Astrocyte (in vitro differentiated cells and primary cell): ENCODE data around the gene ITPKB. TPM values are rescaled to one million over a fixed set of nuclear protein-coding genes. Genes with fewer than 3 reads are reported as not detected.
A peak's percentile ranks its signal among the peaks of the same experiment; 100 is the strongest.

Experiments used
- DNase-seq: peaks from one replicate; pipeline ENCODE4 v3.0.0-alpha.2; 2010; ENCODE audit warnings: low read depth
- FAIRE-seq: peaks from 2 replicates; lab custom pipeline; 2011; peaks lifted over from hg19 to GRCh38; lab: Jason Lieb, UNC
- H2AFZ ChIP-seq: 2 replicates; pipeline ENCODE4 v1.6.0; 2012; ENCODE audit warnings: low read depth, low read length, inconsistent platforms
- H3K27ac ChIP-seq: 2 replicates; pipeline ENCODE4 v1.5.1; 2011; ENCODE audit warnings: low read depth, low read length, inconsistent platforms
- H3K27me3 ChIP-seq: 2 replicates; pipeline ENCODE4 v1.6.0; 2011; ENCODE audit warnings: low read length, inconsistent platforms; ENCODE audit not compliant: insufficient read depth
- H3K36me3 ChIP-seq: 2 replicates; pipeline ENCODE4 v1.5.1; 2011; ENCODE audit warnings: low read length, inconsistent platforms; ENCODE audit not compliant: insufficient read depth
- H3K4me1 ChIP-seq: 2 replicates; pipeline ENCODE4 v1.5.1; 2011; ENCODE audit warnings: low read length, inconsistent platforms; ENCODE audit not compliant: insufficient read depth
- H3K4me2 ChIP-seq: 2 replicates; pipeline ENCODE4 v1.6.0; 2012; ENCODE audit warnings: low read length, inconsistent platforms
- H3K4me3 ChIP-seq: 2 replicates; pipeline ENCODE4 v1.5.1; 2011; ENCODE audit warnings: low read depth, mild to moderate bottlenecking, low read length, inconsistent platforms; ENCODE audit not compliant: insufficient read depth
- H3K79me2 ChIP-seq: 2 replicates; pipeline ENCODE4 v1.6.0; 2012; ENCODE audit warnings: mild to moderate bottlenecking, low read length, inconsistent platforms; ENCODE audit not compliant: insufficient read depth
- H3K9ac ChIP-seq: 2 replicates; pipeline ENCODE4 v1.6.0; 2012; ENCODE audit warnings: mild to moderate bottlenecking, low read length, inconsistent platforms
- H3K9me3 ChIP-seq: 2 replicates; pipeline ENCODE4 v1.5.1; 2012; ENCODE audit warnings: low read depth, mild to moderate bottlenecking, low read length, inconsistent platforms; ENCODE audit not compliant: insufficient read depth
- H4K20me1 ChIP-seq: 2 replicates; pipeline ENCODE4 v1.6.0; 2012; ENCODE audit warnings: low read length, inconsistent platforms; ENCODE audit not compliant: insufficient read depth
- H3K27ac Mint-ChIP-seq: one replicate; pipeline ENCODE4 v1.8.0; 2021; ENCODE audit warnings: mild to moderate bottlenecking, mixed read lengths; ENCODE audit not compliant: unreplicated experiment
- H3K27me3 Mint-ChIP-seq: one replicate; pipeline ENCODE4 v1.8.0; 2021; ENCODE audit warnings: low read depth, mixed read lengths; ENCODE audit not compliant: unreplicated experiment
- H3K36me3 Mint-ChIP-seq: one replicate; pipeline ENCODE4 v1.8.0; 2021; ENCODE audit warnings: low read depth, mixed read lengths; ENCODE audit not compliant: unreplicated experiment
- H3K4me1 Mint-ChIP-seq: one replicate; pipeline ENCODE4 v1.8.0; 2021; ENCODE audit warnings: low read depth, mixed read lengths; ENCODE audit not compliant: unreplicated experiment
- H3K4me3 Mint-ChIP-seq: one replicate; pipeline ENCODE4 v1.8.0; 2021; ENCODE audit warnings: mild to moderate bottlenecking, moderate library complexity, mixed read lengths; ENCODE audit not compliant: unreplicated experiment
- H3K9me3 Mint-ChIP-seq: one replicate; pipeline ENCODE4 v1.8.0; 2021; ENCODE audit warnings: mild to moderate bottlenecking, mixed read lengths; ENCODE audit not compliant: unreplicated experiment
- CTCF ChIP-seq: IDR thresholded peaks from 2 replicates; pipeline ENCODE4 v1.5.1; 2011; ENCODE audit warnings: low read depth, mild to moderate bottlenecking, inconsistent platforms, low read length, moderate library complexity; ENCODE audit not compliant: insufficient read depth
- EZH2 ChIP-seq: IDR thresholded peaks from 2 replicates; pipeline ENCODE4 v1.6.1; 2012; ENCODE audit warnings: mild to moderate bottlenecking, low read length, inconsistent platforms; ENCODE audit not compliant: insufficient read depth
- total RNA-seq: library from RNA; stranded (reverse); gene quantifications from 2 replicates; pipeline ENCODE4 v1.2.1, GENCODE V29; 2021

Gene ITPKB
- total RNA-seq, 1 donor from 2014 or later = 10.5 TPM

- Histone ChIP-seq H3K36me3 (no peaks in the 10 kb centered on the region), H3K79me2 (no peaks in the 10 kb centered on the region), H3K4me1 (peaks cover 17% of the 10 kb centered on the region), H2AFZ (no peak overlapping the region), H4K20me1 (no peaks in the 10 kb centered on the region), H3K27ac (no peak overlapping the region), H3K27me3 (no peaks in the 10 kb centered on the region), H3K4me2 (peak overlapping the region; percentile 17), H3K9me3 (no peaks in the 10 kb centered on the region), H3K4me3 (no peak overlapping the region), H3K9ac (no peak overlapping the region)
- Mint-ChIP-seq H3K27ac (peak overlapping the region; percentile 59), H3K4me3 (peak overlapping the region; percentile 34), H3K4me1 (peaks cover 26% of the 10 kb centered on the region), H3K36me3 (peaks cover 2% of the 10 kb centered on the region), H3K9me3 (no peaks in the 10 kb centered on the region), H3K27me3 (no peaks in the 10 kb centered on the region)
- FAIRE-seq (no peak), DNase-seq (no peak)
- TF ChIP-seq EZH2 (no peak), CTCF (no peak)
Measured at GRCh38 chr1:226764533-226764932, 25.5 kb upstream of the ITPKB start.

- Histone ChIP-seq H3K4me3 (no peak overlapping the region), H4K20me1 (no peaks in the 10 kb centered on the region), H3K9ac (no peak overlapping the region), H3K79me2 (no peaks in the 10 kb centered on the region), H3K4me1 (peaks cover 17% of the 10 kb centered on the region), H3K27ac (peak overlapping the region; percentile 50), H2AFZ (no peak overlapping the region), H3K4me2 (peak overlapping the region; percentile 17), H3K27me3 (no peaks in the 10 kb centered on the region), H3K36me3 (no peaks in the 10 kb centered on the region), H3K9me3 (no peaks in the 10 kb centered on the region)
- peak overlapping the region; percentile 95 for H3K27ac Mint-ChIP-seq
- no peak for FAIRE-seq
- H3K4me1 Mint-ChIP-seq = peaks cover 26% of the 10 kb centered on the region
- no peak for TF ChIP-seq CTCF
- TF ChIP-seq EZH2 = no peak
- H3K36me3 Mint-ChIP-seq = peaks cover 2% of the 10 kb centered on the region
- H3K9me3 Mint-ChIP-seq = no peaks in the 10 kb centered on the region
- H3K27me3 Mint-ChIP-seq = no peaks in the 10 kb centered on the region
- peak overlapping the region; percentile 58 for H3K4me3 Mint-ChIP-seq
- peak; percentile 86 for DNase-seq
Measured at GRCh38 chr1:226763905-226764264, 24.8 kb upstream of the ITPKB start.

- Histone ChIP-seq H3K9me3 (no peaks in the 10 kb centered on the region), H3K36me3 (no peaks in the 10 kb centered on the region), H3K4me1 (peaks cover 17% of the 10 kb centered on the region), H4K20me1 (no peaks in the 10 kb centered on the region), H2AFZ (no peak overlapping the region), H3K27me3 (no peaks in the 10 kb centered on the region), H3K9ac (no peak overlapping the region), H3K27ac (peak overlapping the region; percentile 50), H3K4me2 (peak overlapping the region; percentile 17), H3K4me3 (no peak overlapping the region), H3K79me2 (no peaks in the 10 kb centered on the region)
- Mint-ChIP-seq H3K27ac (peak overlapping the region; percentile 95), H3K4me3 (peak overlapping the region; percentile 58), H3K36me3 (peaks cover 2% of the 10 kb centered on the region), H3K4me1 (peaks cover 26% of the 10 kb centered on the region), H3K9me3 (no peaks in the 10 kb centered on the region), H3K27me3 (no peaks in the 10 kb centered on the region)
- TF ChIP-seq EZH2 = no peak
- TF ChIP-seq CTCF = no peak
- FAIRE-seq (no peak), DNase-seq (no peak)
Measured at GRCh38 chr1:226762988-226763904, 24.2 kb upstream of the ITPKB start.
